Mucosa of descending colon (tissue), 3 donors: ENCODE data around the gene CAMK2B. TPM values are rescaled to one million over a fixed set of nuclear protein-coding genes. Genes with fewer than 3 reads are reported as not detected.
A peak's percentile ranks its signal among the peaks of the same experiment; 100 is the strongest.

Experiments used
- ATAC-seq: fragments of 200-7000 bp; cut with Tn5 transposase; one replicate; pipeline ENCODE4 v1.9.1; 2020; ENCODE audit warnings: mild to moderate bottlenecking, moderate library complexity
- DNase-seq, 3 donors: peaks; one replicate each; pipeline ENCODE4 v3.0.0-alpha.2; 2020
- H3K36me3 ChIP-seq: fragments of 200-600 bp; one replicate; pipeline ENCODE4 v1.8.0; 2021; ENCODE audit warnings: low read depth, mild to moderate bottlenecking
- H3K4me1 ChIP-seq: fragments of 200-600 bp; one replicate; pipeline ENCODE4 v1.8.0; 2021; ENCODE audit warnings: low read depth, mild to moderate bottlenecking
- H3K4me3 ChIP-seq: fragments of 200-600 bp; one replicate; pipeline ENCODE4 v1.8.0; 2021; ENCODE audit warnings: mild to moderate bottlenecking
- H3K9me3 ChIP-seq: fragments of 200-600 bp; one replicate; pipeline ENCODE4 v1.8.0; 2021; ENCODE audit warnings: mild to moderate bottlenecking
- CTCF ChIP-seq: fragments of 200-600 bp; IDR thresholded peaks from one replicate; pipeline ENCODE4 v1.8.0; 2022; ENCODE audit warnings: antibody characterized with exemption, mild to moderate bottlenecking
- intact Hi-C, 2 donors: fragments of 100-400 bp; cut with DNase I in 1 of 2; cut with micrococcal nuclease in 1 of 2; formaldehyde crosslinking; loops; one replicate each; pipeline versions ENCODE4 v1.11.0 to v1.11.1; 2022; cut with DNase I, micrococcal nuclease
- total RNA-seq, 3 donors: library from RNA; stranded (reverse); fragmentation: NEBNext Ultra II Directional in 2 of 3; extraction: Animal tissue kit (Norgen Biotek cat#: 25700) in 2 of 3; gene quantifications; one replicate each; pipeline versions ENCODE4 v1.2.1 to v1.2.4, GENCODE V29; 2021 to 2023
- donor health status: DM: no; HTN: no; CAD: no; lungs with moderate emphysema.
- donor health status: DM: no; HTN: no; CAD: no.
- donor health status: DM: no; HTN: yes; CAD: no.

CAMK2B gene
- total RNA-seq, 3 donors from 2014 or later: 0.35 to 2.2 (median 0.87) TPM

DNA sequence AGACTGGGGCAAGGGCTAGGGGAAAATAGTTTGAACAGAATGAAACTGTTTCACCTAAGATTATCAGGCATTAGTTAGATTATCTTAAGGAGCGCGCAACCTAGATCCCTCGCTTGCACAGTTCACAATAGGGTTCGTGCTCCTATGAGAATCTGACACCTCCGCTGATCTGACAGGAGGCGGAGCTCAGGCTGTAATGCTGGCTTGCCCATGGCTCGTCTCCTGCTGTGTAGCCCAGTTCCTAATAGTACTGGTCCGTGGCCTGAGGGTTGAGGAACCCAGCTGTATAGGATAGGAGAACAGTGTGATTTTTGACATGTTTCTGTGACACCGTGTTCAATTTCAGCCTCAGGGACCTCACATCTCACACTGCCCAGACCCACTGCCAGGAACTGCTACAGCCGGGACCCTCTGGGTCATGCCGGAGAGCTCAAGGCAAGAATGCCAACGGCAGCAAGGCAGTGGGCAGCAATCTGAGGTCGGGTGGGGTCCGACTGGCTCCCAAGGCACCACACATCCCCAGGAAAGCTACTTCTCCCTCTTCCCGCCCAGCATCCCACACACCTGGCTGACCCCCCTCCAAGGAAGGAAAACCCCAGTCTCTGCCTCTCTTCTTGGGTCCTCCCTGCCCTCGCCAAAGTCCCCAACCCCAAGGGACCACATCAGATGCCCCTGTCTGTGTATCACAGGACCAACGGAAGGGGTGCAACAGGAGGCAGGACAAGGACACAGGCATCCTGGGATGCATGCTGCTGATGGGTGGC is 31.7 kb downstream of the CAMK2B start:
- intact Hi-C loops: no loop called here
- ATAC-seq (no peak), DNase-seq (peak in 1 of 3 donors; percentile 6)
- no peak overlapping the region for H3K4me3 ChIP-seq
- no peaks in the 10 kb centered on the region for H3K4me1 ChIP-seq
- no peaks in the 10 kb centered on the region for H3K9me3 ChIP-seq
- no peak for TF ChIP-seq CTCF
- H3K36me3 ChIP-seq: no peaks in the 10 kb centered on the region

DNA sequence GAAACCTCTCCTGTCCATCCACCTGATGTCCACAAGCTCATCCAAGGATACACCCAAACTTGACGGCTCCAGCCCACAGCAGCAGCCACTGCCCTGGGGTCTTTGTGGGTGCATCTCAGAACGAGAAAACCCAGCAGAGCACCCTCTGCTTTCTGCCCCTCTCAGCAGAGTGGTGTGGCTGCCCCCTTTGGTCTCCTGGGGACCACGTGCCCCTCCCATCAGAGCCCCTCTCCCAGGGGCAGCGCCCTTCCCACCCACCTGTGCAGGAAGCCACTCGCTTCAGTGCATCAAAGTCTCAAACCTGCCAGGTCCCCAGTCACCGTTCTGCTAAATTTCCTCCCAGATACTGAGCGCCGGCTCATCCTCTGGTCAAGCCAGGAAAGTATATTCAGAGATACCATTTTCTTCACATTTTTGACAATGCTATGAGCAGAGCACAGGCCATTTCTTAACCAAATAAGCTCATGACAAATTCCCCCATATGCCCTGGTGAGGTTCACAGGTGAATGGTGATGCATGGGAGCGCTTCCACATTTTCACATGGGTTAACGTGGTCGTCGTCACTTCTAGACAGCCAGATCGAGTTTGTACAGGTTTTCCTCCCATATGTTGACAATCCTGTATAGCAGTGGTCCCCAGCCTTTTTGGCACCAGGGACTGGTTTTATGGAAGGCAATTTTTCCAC is 32.4 kb downstream of the CAMK2B start:
- TF ChIP-seq CTCF: no peak
- intact Hi-C loops: no loop called here
- H3K36me3 ChIP-seq: no peaks in the 10 kb centered on the region
- no peaks in the 10 kb centered on the region for H3K4me1 ChIP-seq
- H3K4me3 ChIP-seq: no peak overlapping the region
- DNase-seq (peak in 1 of 3 donors; percentile 9), ATAC-seq (no peak)
- H3K9me3 ChIP-seq: no peaks in the 10 kb centered on the region

DNA sequence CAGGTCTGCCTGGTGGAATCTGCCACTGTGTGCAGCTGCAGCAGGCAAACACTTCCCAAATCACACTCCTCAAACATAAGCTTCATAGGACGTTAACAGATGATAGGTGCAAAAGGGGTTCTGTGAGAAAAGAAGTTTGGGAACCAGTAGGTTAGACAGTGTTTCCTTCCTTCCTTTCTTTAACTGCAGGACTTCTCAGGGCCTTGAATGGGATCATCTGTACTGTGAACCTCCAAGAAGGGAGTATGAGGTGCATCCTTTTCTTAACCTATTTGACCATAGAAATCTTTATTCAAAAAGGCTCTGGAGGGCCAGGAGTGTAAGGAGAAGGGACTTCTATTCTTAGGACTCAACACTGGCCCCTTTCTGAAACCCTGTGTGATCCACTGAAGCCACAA is 33.0 kb downstream of the CAMK2B start:
- intact Hi-C loops: no loop called here
- TF ChIP-seq CTCF: no peak
- H3K9me3 ChIP-seq: no peaks in the 10 kb centered on the region

DNA sequence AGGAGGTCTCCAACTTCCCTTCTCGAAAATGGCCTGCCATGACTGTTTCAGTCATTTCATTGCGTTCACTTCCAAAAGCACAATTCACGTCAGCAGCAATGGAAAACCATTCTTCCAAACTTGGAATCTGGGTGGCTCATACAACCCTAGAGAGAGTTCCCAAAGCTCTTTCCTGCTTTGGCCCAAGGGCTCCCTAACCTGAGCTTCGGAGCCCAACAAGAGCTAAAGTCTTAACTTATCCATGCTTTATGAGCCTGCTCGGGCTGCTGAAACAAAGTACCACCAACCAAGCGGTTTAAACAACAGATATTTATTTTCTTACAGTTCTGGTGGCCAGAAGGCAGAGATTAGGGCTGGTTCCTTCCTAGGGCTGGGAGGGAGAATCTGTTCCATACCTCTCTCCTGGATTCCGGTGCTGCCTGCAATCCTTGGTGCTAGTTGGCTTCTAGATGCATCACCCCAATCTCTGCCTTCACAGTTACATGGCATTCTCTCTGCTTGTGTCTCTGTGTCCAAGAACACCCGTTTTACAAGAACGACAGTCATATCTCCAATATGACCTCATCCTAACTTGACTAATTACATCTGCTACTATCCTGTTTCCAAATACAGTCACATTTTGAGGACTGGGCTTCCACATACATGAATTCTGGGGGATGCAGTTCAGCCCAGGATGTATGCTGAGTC is 33.5 kb downstream of the CAMK2B start:
- intact Hi-C loops: no loop called here
- no peak for TF ChIP-seq CTCF
- H3K36me3 ChIP-seq: no peaks in the 10 kb centered on the region
- ATAC-seq: no peak
- no peaks in the 10 kb centered on the region for H3K9me3 ChIP-seq
- H3K4me1 ChIP-seq: no peaks in the 10 kb centered on the region
- DNase-seq: peak in 1 of 3 donors; percentile 1
- H3K4me3 ChIP-seq: no peak overlapping the region

More for the DNA sequence above, 33.0 kb downstream of the CAMK2B start:
- ATAC-seq (no peak), DNase-seq (no peak)
- H3K4me1 ChIP-seq: no peaks in the 10 kb centered on the region
- H3K4me3 ChIP-seq: no peak overlapping the region
- H3K36me3 ChIP-seq: no peaks in the 10 kb centered on the region

DNA sequence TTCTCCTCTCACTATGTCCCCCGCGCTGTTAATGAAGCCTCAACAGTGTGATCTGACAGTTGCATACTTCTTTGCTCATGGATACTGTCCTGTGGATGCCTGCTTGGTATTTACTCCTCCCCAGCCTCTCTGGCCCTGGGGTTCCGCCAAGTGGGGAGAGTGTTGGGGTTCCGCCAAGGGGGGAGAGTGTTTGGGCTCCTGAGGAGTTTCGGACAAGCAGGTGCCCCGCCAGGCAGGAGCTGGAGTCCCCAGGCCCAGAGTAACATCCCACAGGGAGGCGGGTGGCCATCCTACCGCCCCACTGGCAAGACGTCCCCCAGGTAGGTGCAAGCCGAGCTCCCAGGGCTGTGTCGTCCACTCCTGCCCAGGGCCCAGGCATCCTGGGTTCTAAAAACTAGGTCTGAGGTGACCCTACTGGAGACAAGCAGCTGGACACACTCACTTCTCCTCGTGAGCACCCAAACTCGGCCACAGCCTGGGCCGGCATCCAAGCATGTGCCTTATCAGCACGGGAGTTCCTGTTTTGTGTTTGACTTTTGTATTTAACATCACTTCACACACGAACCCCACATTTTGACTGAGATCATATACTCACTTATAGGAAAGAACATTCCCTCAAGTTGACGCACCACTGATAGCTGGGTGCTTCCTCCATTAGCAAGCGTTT is 34.2 kb downstream of the CAMK2B start:
- no peak for TF ChIP-seq CTCF
- intact Hi-C loops: no loop called here

More for the DNA sequence above, 34.2 kb downstream of the CAMK2B start:
- H3K4me1 ChIP-seq: no peaks in the 10 kb centered on the region
- DNase-seq (peak; percentile 27 to 51 (median 30)), ATAC-seq (peak; percentile 34)
- no peaks in the 10 kb centered on the region for H3K36me3 ChIP-seq
- no peaks in the 10 kb centered on the region for H3K9me3 ChIP-seq
- H3K4me3 ChIP-seq: no peak overlapping the region
